H1 (cell line): ENCODE results near the gene HOXB4.

Source experiments
- EZH2 ChIP-seq: fragments of 200-600 bp; sonication (generic); IDR thresholded peaks from 2 replicates; pipeline ENCODE4 v1.7.1; 2012; ENCODE audit warnings: low read depth, mild to moderate bottlenecking, moderate library complexity, low read length, inconsistent platforms; ENCODE audit not compliant: severe bottlenecking
- FOSL1 ChIP-seq: IDR thresholded peaks from 2 replicates; pipeline ENCODE4 v1.6.1; 2011; ENCODE audit warnings: mild to moderate bottlenecking, low read depth, low read length, moderate library complexity; ENCODE audit not compliant: insufficient read depth
- JUN ChIP-seq: IDR thresholded peaks from 2 replicates; pipeline ENCODE4 v1.6.1; 2011; ENCODE audit warnings: low read depth, mild to moderate bottlenecking, improper control_type of control experiment, low read length
- NRF1 ChIP-seq: IDR thresholded peaks from 2 replicates; pipeline ENCODE4 v1.6.1; 2011; ENCODE audit warnings: mild to moderate bottlenecking, low read depth, low read length, improper control_type of control experiment
- RNF2 ChIP-seq: fragments of 200-900, 300-1000 bp; sonication (generic); IDR thresholded peaks from 2 replicates; pipeline ENCODE4 v1.7.1; 2016; ENCODE audit warnings: borderline replicate concordance, low read depth, mild to moderate bottlenecking, antibody characterized with exemption, low read length; ENCODE audit not compliant: poor library complexity, severe bottlenecking; ENCODE audit errors: missing control alignments
- SAP30 ChIP-seq: fragments of 300-600 bp; sonication (generic); IDR thresholded peaks from 2 replicates; pipeline ENCODE4 v1.7.1; 2012; ENCODE audit warnings: low read length, moderate library complexity, mild to moderate bottlenecking, inconsistent platforms; ENCODE audit not compliant: insufficient read depth, insufficient replicate concordance
- SIN3A ChIP-seq, 2 experiments: IDR thresholded peaks in 1 of 2; conservative IDR thresholded peaks in 1 of 2; 2 replicates each; pipeline ENCODE4 v1.6.1; 2011 to 2012; ENCODE audit warnings: low read length in 2 of 2, improper control_type of control experiment in 1 of 2, low read depth in 1 of 2, mild to moderate bottlenecking in 1 of 2
- SP2 ChIP-seq: IDR thresholded peaks from 2 replicates; pipeline ENCODE4 v1.6.1; 2012; ENCODE audit warnings: mild to moderate bottlenecking, low read length, inconsistent platforms
- YY1 ChIP-seq: IDR thresholded peaks from 2 replicates; pipeline ENCODE4 v1.6.1; 2011; ENCODE audit warnings: low read depth, mild to moderate bottlenecking, low read length
- TF ChIP-seq, protein P1 (sequence below): IDR thresholded peaks from 2 replicates; pipeline ENCODE4 v1.6.1; 2012; ENCODE audit warnings: inconsistent platforms

- TF ChIP-seq RNF2 (peak; percentile 91), EZH2 (peak; percentile 96), FOSL1 (no peak), YY1 (no peak), JUN (no peak), SAP30 (no peak), SP2 (no peak), SIN3A (conservative IDR thresholded peaks at IDR 0.05 in 1 of 2, IDR thresholded peaks at IDR 0.05 in 1 of 2; ENCODE audit: low read depth in 1 of 2, low read length in 2 of 2) (no peak), NRF1 (no peak)
- TF ChIP-seq, protein P1, sequence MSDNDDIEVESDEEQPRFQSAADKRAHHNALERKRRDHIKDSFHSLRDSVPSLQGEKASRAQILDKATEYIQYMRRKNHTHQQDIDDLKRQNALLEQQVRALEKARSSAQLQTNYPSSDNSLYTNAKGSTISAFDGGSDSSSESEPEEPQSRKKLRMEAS = no peak
These were observed 43.6 kb upstream of the HOXB4 start for GRCh38 chr17:48621410-48622392.
